Common myeloid progenitor, CD34-positive (primary cell): ENCODE results near the gene ATF6.

Experiments used
- CTCF ChIA-PET: fragments of 350-600 bp; sonication (Branson Sonifier 250); formaldehyde crosslinking; loops from one replicate; lab custom pipeline; 2021; ENCODE audit warnings: antibody characterized with exemption; lab: Charles Lee
- POLR2A ChIA-PET: fragments of 350-600 bp; sonication (Branson Sonifier 250); formaldehyde crosslinking; loops from one replicate; lab custom pipeline; 2021; ENCODE audit warnings: antibody characterized with exemption; lab: Charles Lee
- DNase-seq, 3 donors: peaks; one replicate each; pipeline versions ENCODE4 v3.0.0 to v3.0.0-alpha.2; 2013
- H3K27ac ChIP-seq, 2 experiments: 1 replicate in 1 of 2; 2 replicates in 1 of 2; pipeline ENCODE4 v1.7.0; 2013; ENCODE audit warnings: inconsistent platforms in 2 of 2, low read length in 2 of 2, mild to moderate bottlenecking in 2 of 2, low read depth in 1 of 2, moderate library complexity in 1 of 2; ENCODE audit not compliant: severe bottlenecking in 2 of 2, insufficient read depth in 1 of 2, poor library complexity in 1 of 2
- H3K27me3 ChIP-seq, 5 experiments: replicated peaks in 2 of 5; 1 replicate in 3 of 5; 2 replicates in 2 of 5; pipeline versions ENCODE4 v1.6.1 to v1.7.0; 2013; ENCODE audit warnings: low read length in 4 of 5, mild to moderate bottlenecking in 2 of 5, moderate library complexity in 2 of 5, inconsistent platforms in 1 of 5; ENCODE audit not compliant: insufficient read depth in 5 of 5, control insufficient read depth in 4 of 5
- H3K36me3 ChIP-seq, 4 experiments: 1 replicate in 2 of 4; 2 replicates in 2 of 4; pipeline versions ENCODE4 v1.6.1 to v1.7.0; 2013; ENCODE audit warnings: low read length in 3 of 4, control low read depth in 1 of 4, mild to moderate bottlenecking in 1 of 4; ENCODE audit not compliant: control insufficient read depth in 4 of 4, insufficient read depth in 4 of 4
- H3K4me1 ChIP-seq, 4 experiments: 1 replicate in 3 of 4; 2 replicates in 1 of 4; pipeline versions ENCODE4 v1.6.1 to v1.7.1; 2013; ENCODE audit warnings: low read length in 3 of 4, mild to moderate bottlenecking in 3 of 4, control low read depth in 1 of 4, inconsistent platforms in 1 of 4, moderate library complexity in 1 of 4; ENCODE audit not compliant: control insufficient read depth in 4 of 4, insufficient read depth in 4 of 4; ENCODE audit errors: control extremely low read depth in 1 of 4
- H3K4me3 ChIP-seq, 7 experiments: 1 replicate in 4 of 7; 2 replicates in 3 of 7; pipeline versions ENCODE4 v1.5.1 to v1.7.0; 2013; ENCODE audit warnings: mild to moderate bottlenecking in 7 of 7, low read length in 6 of 7, moderate library complexity in 6 of 7, inconsistent platforms in 2 of 7, low read depth in 2 of 7, control low read depth in 1 of 7; ENCODE audit not compliant: insufficient read depth in 4 of 7, control insufficient read depth in 1 of 7; ENCODE audit errors: extremely low read depth in 1 of 7
- H3K9me3 ChIP-seq, 5 experiments: 1 replicate in 4 of 5; 2 replicates in 1 of 5; pipeline versions ENCODE4 v1.6.1 to v1.7.1; 2013; ENCODE audit warnings: low read length in 4 of 5, mild to moderate bottlenecking in 2 of 5, inconsistent platforms in 1 of 5, low read depth in 1 of 5, moderate library complexity in 1 of 5; ENCODE audit not compliant: control insufficient read depth in 4 of 5, insufficient read depth in 2 of 5; ENCODE audit errors: control extremely low read depth in 1 of 5
- WGBS: methylation state at CpG from one replicate; pipeline ENCODE4 v1.1.5; 2013; ENCODE audit not compliant: insufficient coverage; 5-methylcytosine and 5-hydroxymethylcytosine counted together

The ATF6 gene

DNA sequence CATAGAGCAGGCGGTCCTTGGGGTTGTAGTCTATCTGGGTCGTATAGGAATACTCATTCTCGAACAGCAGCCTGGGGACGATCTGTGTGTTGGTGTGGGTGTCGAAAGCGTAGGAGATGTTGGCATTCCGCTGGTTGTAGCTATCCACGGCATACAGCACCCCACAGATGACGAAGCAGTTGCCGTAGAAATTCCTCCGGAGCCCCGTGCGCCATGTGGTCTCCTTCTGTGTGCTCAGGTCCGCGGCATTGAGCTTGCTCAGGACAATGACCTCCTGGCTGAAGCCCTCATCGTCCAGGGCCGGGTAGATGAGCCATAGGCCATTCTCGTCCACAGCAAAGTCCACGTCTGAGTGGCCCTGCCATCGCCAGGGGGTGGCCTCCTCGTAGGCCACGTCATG, 217.6 kb downstream of the ATF6 start:
- WGBS = 96% methylated on average over 19 of the region's 22 CpGs
- peaks cover 0 to 2% (median 0%) of the 10 kb centered on the region in 5 experiments for H3K27me3 ChIP-seq
- DNase-seq = no peak
- peaks cover 0 to 11% (median 0%) of the 10 kb centered on the region in 5 experiments for H3K9me3 ChIP-seq
- peaks cover 0 to 16% (median 3%) of the 10 kb centered on the region in 4 experiments for H3K4me1 ChIP-seq
- H3K36me3 ChIP-seq = no peaks in the 10 kb centered on the region
- no peak overlapping the region for H3K27ac ChIP-seq
- POLR2A ChIA-PET = no interaction called here
- H3K4me3 ChIP-seq = no peak overlapping the region
- CTCF ChIA-PET = no interaction called here

DNA sequence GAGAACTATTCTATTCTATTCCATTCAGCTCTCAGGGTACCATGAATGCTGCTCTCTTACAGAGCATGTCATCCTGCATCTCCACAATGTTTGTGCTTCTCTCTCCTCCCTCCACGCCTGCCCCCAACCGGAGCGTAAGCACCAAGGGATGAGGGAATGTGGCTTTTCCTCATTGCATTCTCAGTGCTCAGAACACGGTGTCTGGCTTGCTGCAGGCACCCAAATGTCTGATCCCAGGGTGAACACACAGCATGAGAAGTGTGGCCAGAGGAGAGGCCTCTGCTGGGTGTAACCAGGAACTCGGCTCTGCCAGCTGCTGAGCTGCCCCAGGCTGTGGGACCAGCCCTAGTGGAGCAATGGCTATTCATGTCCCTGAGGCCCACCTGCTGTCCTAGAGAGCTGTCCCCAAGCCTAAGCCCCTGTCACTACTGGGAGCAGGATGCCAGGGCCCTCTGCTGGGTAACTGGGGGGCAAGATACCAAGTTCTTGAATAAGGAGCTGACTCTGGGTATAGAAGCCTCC, 219.2 kb downstream of the ATF6 start:
- no peak for DNase-seq
- peaks cover 0 to 26% (median 3%) of the 10 kb centered on the region in 4 experiments for H3K4me1 ChIP-seq
- 90% methylated on average over 4 of the region's 5 CpGs for WGBS
- no peak overlapping the region for H3K27ac ChIP-seq
- peaks cover 0 to 2% (median 0%) of the 10 kb centered on the region in 5 experiments for H3K27me3 ChIP-seq
- ChIA-PET CTCF (interaction anchor here (0.9 to 1.2 kb wide), 2 partner anchors 13 to 88 kb away, joined by 3 read pairs; no protein-coding TSS in a partner anchor), POLR2A (no interaction called here)
- H3K4me3 ChIP-seq = no peak overlapping the region
- H3K9me3 ChIP-seq = peaks cover 0 to 11% (median 0%) of the 10 kb centered on the region in 5 experiments
- H3K36me3 ChIP-seq = no peaks in the 10 kb centered on the region

DNA sequence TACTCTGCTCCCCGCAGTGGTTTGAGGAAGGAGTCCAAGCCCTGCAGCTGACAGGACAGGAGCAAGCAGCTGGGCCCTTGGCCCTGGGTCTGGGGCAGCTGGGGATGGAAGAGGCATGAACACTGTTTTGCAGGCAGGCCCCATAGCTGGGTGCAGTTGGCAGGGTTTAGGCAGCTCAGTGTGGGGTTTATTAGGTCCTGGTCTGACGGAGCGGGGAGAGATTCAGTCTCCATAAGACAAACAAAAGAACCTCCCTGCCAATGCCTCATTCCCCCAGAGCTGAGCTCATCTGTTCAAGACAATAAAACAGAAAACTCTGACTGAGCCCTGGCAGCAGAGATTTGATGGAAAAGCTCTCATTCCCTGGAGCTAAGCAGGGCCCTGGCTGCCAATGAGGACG, 220.2 kb downstream of the ATF6 start:
- Histone ChIP-seq H3K4me3 (no peak overlapping the region), H3K27me3 (no peaks in the 10 kb centered on the region), H3K27ac (no peak overlapping the region), H3K9me3 (peaks cover 0 to 11% (median 0%) of the 10 kb centered on the region in 5 experiments), H3K36me3 (no peaks in the 10 kb centered on the region), H3K4me1 (peaks cover 0 to 26% (median 3%) of the 10 kb centered on the region in 4 experiments)
- WGBS = 90% methylated on average over 3 of the region's 4 CpGs
- no peak for DNase-seq
- ChIA-PET POLR2A (no interaction called here), CTCF (interaction anchor here (0.9 to 1.3 kb wide), 3 partner anchors 12 to 89 kb away, joined by 3 to 4 read pairs (median 3); no protein-coding TSS in a partner anchor)

GRCh38 chr1:161987303-161987702, 221.2 kb downstream of the ATF6 start:
- Histone ChIP-seq H3K9me3 (peaks cover 0 to 17% (median 0%) of the 10 kb centered on the region in 5 experiments), H3K4me1 (peaks cover 0 to 20% (median 3%) of the 10 kb centered on the region in 4 experiments), H3K27me3 (no peaks in the 10 kb centered on the region), H3K4me3 (no peak overlapping the region), H3K36me3 (no peaks in the 10 kb centered on the region), H3K27ac (no peak overlapping the region)
- ChIA-PET POLR2A (no interaction called here), CTCF (interaction anchor here (1.2 to 1.3 kb wide), 2 partner anchors 15 to 28 kb away, joined by 3 to 4 read pairs; no protein-coding TSS in a partner anchor)
- no peak for DNase-seq
- WGBS = 100% methylated on average over 1 of the region's 1 CpG

DNA sequence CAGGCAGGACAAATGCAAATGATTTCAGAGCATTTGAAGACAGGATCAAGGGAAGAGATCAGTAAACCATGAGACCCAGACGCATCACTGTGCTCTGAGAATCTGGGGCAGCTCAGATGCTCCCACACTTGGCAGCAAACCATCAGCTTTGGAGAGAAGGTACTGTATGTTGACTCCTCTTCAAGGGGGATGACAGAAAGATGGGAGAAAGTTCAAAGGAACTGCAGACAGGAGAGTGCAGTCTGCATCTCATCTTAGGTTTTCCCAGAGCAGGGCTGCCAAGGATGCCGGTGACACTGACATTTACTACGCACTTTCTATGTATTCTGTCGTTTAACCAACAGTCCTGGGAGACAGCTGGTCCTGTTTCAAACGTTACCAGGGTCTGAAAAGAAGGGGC, 221.8 kb downstream of the ATF6 start:
- Histone ChIP-seq H3K27me3 (no peaks in the 10 kb centered on the region), H3K4me1 (peaks cover 0 to 14% (median 0%) of the 10 kb centered on the region in 4 experiments), H3K4me3 (no peak overlapping the region), H3K27ac (no peak overlapping the region), H3K9me3 (peaks cover 0 to 20% (median under 1%) of the 10 kb centered on the region in 5 experiments), H3K36me3 (no peaks in the 10 kb centered on the region)
- ChIA-PET CTCF (interaction anchor here (1.2 to 1.3 kb wide), 2 partner anchors 14 to 27 kb away, joined by 3 to 4 read pairs; no protein-coding TSS in a partner anchor), POLR2A (no interaction called here)
- 93% methylated on average over 5 of the region's 5 CpGs for WGBS
- DNase-seq = no peak

- H3K27ac ChIP-seq = no peak overlapping the region
- peaks cover 0 to 13% (median 0%) of the 10 kb centered on the region in 4 experiments for H3K4me1 ChIP-seq
- no peaks in the 10 kb centered on the region for H3K36me3 ChIP-seq
- no peak overlapping the region for H3K4me3 ChIP-seq
- 79% methylated on average over 4 of the region's 5 CpGs for WGBS
- no peaks in the 10 kb centered on the region for H3K27me3 ChIP-seq
- no peak for DNase-seq
- ChIA-PET POLR2A (no interaction called here), CTCF (no interaction called here)
- peaks cover 0 to 20% (median 6%) of the 10 kb centered on the region in 5 experiments for H3K9me3 ChIP-seq
Measured at GRCh38 chr1:161988413-161988812, 222.3 kb downstream of the ATF6 start.

DNA sequence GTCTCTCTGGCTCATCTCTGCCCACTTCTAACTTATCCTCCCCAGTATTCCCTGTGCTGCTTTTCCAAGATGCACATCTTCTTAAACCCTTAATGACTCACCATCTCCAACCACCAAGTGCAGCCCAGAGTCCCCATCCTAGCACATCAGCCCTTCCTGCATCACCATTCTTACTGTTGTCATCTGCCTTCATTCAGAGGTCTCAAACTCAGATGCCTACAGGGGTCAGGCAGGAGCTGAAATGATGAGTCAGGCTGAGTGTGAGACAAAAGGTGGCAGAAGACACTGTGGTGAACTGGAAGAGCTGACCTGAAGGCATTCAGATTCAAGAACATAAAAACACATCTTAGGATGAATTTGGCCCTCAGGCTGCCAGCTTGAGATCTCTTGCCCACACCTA, 223.0 kb downstream of the ATF6 start:
- no peak overlapping the region for H3K27ac ChIP-seq
- peak in 1 of 3 donors; percentile 7 for DNase-seq
- H3K4me3 ChIP-seq = no peak overlapping the region
- ChIA-PET POLR2A (no interaction called here), CTCF (no interaction called here)
- no peaks in the 10 kb centered on the region for H3K27me3 ChIP-seq
- H3K4me1 ChIP-seq = peaks cover 0 to 13% (median 0%) of the 10 kb centered on the region in 4 experiments
- no peaks in the 10 kb centered on the region for H3K36me3 ChIP-seq
- H3K9me3 ChIP-seq = peaks cover 0 to 20% (median 7%) of the 10 kb centered on the region in 5 experiments
